Left ventricle myocardium inferior (tissue), 1 donor: ENCODE measurements around the gene CENPM. TPM values are rescaled to one million over a fixed set of nuclear protein-coding genes. Genes with fewer than 3 reads are reported as not detected.

Source experiments
- DNase-seq: peaks from one replicate; pipeline ENCODE4 v3.0.0-alpha.2; 2020
- H3K27ac ChIP-seq: fragments of 200-600 bp; replicated peaks from 2 replicates; pipeline ENCODE4 v1.8.0; 2021
- H3K27me3 ChIP-seq: fragments of 200-600 bp; 2 replicates; pipeline ENCODE4 v1.8.0; 2021; ENCODE audit warnings: low read depth
- H3K36me3 ChIP-seq: fragments of 200-600 bp; 2 replicates; pipeline ENCODE4 v1.8.0; 2021
- H3K4me1 ChIP-seq: fragments of 200-600 bp; 2 replicates; pipeline ENCODE4 v1.8.0; 2021
- H3K4me3 ChIP-seq: fragments of 200-600 bp; 2 replicates; pipeline ENCODE4 v1.8.0; 2021; ENCODE audit warnings: mild to moderate bottlenecking, moderate library complexity
- H3K9me3 ChIP-seq: fragments of 200-600 bp; replicated peaks from 2 replicates; pipeline ENCODE4 v1.8.0; 2021
- intact Hi-C: fragments of 100-400 bp; cut with micrococcal nuclease; formaldehyde crosslinking; loops from one replicate; pipeline ENCODE4 v1.11.0; 2022
- total RNA-seq: library from RNA; stranded (reverse); fragmentation: NEBNext Ultra II Directional; extraction: Animal tissue kit (Norgen Biotek cat#: 25700); gene quantifications from one replicate; pipeline ENCODE4 v1.2.1, GENCODE V29; 2021
- TF ChIP-seq, protein P1 (sequence below): fragments of 200-600 bp; IDR thresholded peaks from 2 replicates; pipeline ENCODE4 v1.8.0; 2021; ENCODE audit warnings: antibody characterized with exemption, mild to moderate bottlenecking, borderline replicate concordance
- donor health status: DM: no; HTN: yes; CAD: no; lungs with severe emphysema.

Gene CENPM
- total RNA-seq, 1 donor from 2014 or later = 0.47 TPM

DNA sequence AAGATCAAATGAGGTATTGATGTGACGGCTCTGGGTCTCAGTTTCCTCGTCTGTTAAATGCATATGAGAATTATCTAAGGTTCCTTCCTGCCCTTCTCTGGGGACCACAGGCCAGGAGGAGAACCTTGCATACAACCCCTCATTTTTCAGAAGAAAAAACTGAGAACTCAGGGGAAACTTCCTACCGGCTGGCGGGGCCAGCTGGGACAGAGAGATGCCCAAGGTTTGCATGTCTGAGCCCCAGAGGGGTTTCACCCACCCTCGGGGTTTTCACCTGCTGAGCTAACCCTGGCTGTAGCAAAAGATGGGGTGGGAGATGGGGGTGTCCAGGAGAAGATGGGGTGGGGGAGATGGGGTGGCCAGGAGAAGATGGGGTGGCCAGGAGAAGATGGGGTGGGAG, 24.6 kb downstream of the CENPM start:
- TF ChIP-seq, protein P1, sequence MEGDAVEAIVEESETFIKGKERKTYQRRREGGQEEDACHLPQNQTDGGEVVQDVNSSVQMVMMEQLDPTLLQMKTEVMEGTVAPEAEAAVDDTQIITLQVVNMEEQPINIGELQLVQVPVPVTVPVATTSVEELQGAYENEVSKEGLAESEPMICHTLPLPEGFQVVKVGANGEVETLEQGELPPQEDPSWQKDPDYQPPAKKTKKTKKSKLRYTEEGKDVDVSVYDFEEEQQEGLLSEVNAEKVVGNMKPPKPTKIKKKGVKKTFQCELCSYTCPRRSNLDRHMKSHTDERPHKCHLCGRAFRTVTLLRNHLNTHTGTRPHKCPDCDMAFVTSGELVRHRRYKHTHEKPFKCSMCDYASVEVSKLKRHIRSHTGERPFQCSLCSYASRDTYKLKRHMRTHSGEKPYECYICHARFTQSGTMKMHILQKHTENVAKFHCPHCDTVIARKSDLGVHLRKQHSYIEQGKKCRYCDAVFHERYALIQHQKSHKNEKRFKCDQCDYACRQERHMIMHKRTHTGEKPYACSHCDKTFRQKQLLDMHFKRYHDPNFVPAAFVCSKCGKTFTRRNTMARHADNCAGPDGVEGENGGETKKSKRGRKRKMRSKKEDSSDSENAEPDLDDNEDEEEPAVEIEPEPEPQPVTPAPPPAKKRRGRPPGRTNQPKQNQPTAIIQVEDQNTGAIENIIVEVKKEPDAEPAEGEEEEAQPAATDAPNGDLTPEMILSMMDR = no peak
- no peak for DNase-seq
- Histone ChIP-seq H3K4me1 (peaks cover 46% of the 10 kb centered on the region), H3K4me3 (no peak overlapping the region), H3K36me3 (no peaks in the 10 kb centered on the region), H3K9me3 (no peaks in the 10 kb centered on the region), H3K27ac (no peak overlapping the region), H3K27me3 (peaks cover 58% of the 10 kb centered on the region)
- intact Hi-C loops = no loop called here

- H3K27ac ChIP-seq = peak overlapping the region; percentile 42
- peaks cover 58% of the 10 kb centered on the region for H3K27me3 ChIP-seq
Observed at GRCh38 chr22:41920271-41920976, 26.5 kb downstream of the CENPM start.

DNA sequence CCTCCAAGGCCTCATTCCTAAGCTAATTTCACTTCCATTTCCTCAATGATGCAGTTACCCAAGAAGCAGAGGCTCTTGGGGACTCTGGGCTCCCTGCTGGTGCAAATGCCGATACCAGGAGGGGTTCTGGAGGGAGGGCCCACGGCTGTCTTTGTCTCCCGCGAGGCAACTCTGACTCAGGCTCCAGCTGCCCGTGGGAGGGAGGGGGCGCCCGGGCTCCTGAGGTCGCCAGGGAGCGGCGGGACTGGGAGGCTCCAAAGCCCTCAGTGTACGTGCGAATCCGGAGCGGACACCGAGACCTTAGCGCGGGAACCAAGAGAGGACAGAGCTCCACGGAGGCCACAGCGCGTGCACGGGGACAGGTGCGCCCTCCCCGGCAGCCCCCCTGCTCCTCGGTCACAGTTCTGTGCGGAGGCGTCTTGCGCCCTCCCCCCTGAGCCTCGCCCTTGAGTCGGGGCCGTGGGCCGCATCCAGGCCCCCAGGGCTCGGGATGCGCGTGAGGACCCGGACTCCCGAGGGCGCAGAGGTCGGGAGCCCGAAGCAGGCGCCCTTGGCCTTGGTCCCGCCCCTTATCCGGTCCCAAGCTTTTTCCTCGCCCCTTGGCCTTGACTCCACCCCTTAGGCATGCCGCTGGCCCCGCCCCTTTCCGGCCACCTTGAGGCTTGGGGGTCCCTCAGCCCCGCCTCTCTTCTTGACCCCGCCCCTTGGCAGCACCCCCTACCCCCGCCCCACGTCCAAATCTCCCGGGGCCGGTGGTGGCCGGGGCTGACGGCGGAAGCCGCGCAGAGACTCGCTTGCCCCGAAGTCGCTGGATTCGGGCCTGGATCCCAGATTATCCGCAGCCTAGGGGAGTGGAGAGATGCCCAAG, 27.4 kb downstream of the CENPM start:
- no peaks in the 10 kb centered on the region for H3K36me3 ChIP-seq
- peaks cover 42% of the 10 kb centered on the region for H3K4me1 ChIP-seq
- peak overlapping the region; percentile 70 for H3K4me3 ChIP-seq
- intact Hi-C loops = no loop called here
- H3K27me3 ChIP-seq = peaks cover 61% of the 10 kb centered on the region
- H3K9me3 ChIP-seq = no peaks in the 10 kb centered on the region
- H3K27ac ChIP-seq = peak overlapping the region; percentile 42
- peak; percentile 70 for DNase-seq
- TF ChIP-seq, protein P1 = no peak

More at GRCh38 chr22:41920271-41920976, 26.5 kb downstream of the CENPM start:
- H3K9me3 ChIP-seq = no peaks in the 10 kb centered on the region
- TF ChIP-seq, protein P1 = no peak
- no peak for DNase-seq
- peak overlapping the region; percentile 70 for H3K4me3 ChIP-seq
- H3K36me3 ChIP-seq = no peaks in the 10 kb centered on the region
- peaks cover 33% of the 10 kb centered on the region for H3K4me1 ChIP-seq
- intact Hi-C loops = no loop called here

DNA sequence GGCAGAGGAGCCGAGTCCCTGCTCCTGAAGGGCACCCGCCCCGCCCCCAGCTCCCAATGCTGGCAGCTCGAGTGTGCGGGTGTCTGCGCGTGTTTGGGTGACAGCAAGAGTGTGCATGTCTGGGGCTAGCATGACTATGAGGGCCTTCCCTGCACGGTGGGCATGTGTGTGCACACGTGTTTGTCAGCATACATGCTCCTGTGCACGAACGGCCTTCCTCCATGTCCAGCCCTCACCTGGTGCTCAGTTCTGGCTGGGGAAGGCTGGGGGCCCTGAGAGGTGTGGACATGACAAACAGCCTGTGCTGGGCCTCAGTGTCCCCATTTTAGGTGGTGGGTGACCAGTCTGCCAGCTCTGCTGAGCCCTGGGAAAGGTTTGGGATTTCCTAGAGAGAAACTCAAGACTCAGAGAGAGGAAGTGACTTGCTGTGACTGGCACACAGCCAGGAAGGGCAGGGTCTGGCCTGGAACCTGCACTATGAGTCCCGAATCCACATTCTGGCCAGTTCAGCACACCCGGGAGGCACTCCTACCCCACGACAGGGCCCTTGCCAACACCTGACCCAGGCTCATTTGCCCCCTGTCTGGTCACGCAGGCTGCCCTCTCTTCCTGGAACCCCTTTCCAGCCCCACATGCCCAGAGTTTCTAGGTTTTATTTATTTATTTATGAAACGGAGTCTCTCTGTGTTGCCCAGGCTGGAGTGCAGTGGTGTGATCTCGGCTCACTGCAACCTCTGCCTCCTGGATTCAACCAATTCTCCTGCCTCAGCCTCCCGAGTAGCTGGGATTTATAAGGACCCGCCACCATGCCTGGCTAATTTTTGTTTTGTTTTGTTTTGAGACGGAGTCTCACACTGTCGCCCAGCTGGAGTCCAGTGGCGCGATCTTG, 28.8 kb downstream of the CENPM start:
- Histone ChIP-seq H3K27me3 (peaks cover 75% of the 10 kb centered on the region), H3K36me3 (no peaks in the 10 kb centered on the region), H3K4me3 (no peak overlapping the region), H3K9me3 (no peaks in the 10 kb centered on the region), H3K27ac (no peak overlapping the region), H3K4me1 (peaks cover 46% of the 10 kb centered on the region)
- peak; percentile 65 for DNase-seq
- intact Hi-C loops = no loop called here
- TF ChIP-seq, protein P1 = no peak

DNA sequence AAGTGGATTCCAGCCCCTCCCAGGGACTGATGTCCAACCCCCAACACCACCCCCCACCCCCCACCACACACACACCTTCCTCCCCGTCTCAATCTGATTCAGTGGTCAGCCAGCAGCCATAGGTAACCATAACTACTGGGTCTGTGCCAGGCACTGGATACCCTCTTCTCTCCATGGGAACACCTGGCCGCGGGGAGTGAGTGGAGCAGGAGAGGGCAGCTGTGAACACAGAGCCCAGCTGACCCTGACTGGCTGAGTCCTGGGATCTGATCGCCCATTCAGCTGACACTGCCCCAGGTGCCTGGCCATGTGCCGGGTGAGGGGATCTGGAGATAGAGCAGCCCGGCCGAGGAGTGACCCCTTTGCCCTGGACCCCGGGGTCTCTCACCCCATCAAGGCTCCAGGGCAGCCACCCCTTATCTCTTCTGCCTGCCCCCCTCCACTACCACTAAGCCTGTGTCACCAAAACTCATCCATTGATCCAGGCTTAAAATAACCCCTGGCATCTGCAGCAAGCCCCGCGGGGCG, 29.5 kb downstream of the CENPM start:
- TF ChIP-seq, protein P1 = no peak
- intact Hi-C loops = no loop called here

More for the DNA sequence above, 29.5 kb downstream of the CENPM start:
- H3K27ac ChIP-seq = no peak overlapping the region
- H3K4me3 ChIP-seq = no peak overlapping the region
- no peak for DNase-seq
- H3K4me1 ChIP-seq = peaks cover 46% of the 10 kb centered on the region
- H3K36me3 ChIP-seq = no peaks in the 10 kb centered on the region
- no peaks in the 10 kb centered on the region for H3K9me3 ChIP-seq
- peaks cover 82% of the 10 kb centered on the region for H3K27me3 ChIP-seq
